Measurements from ENCODE around the gene EME2. TPM values are rescaled to one million over a fixed set of nuclear protein-coding genes. Genes with fewer than 3 reads are reported as not detected.

Gene EME2
- 10 to 100 TPM in 2 of 4 donors, 1 to 10 TPM in 2; 8.8 to 14.4 (median 10.1) TPM for total RNA-seq

- no peak for DNase-seq
- TF ChIP-seq CTCF (IDR thresholded peaks at IDR 0.05) (no peak), POLR2A (IDR thresholded peaks at IDR 0.05) (no peak)
- 0 to 1% methylated on average over 3 to 20 of the region's 53 CpGs for WGBS, 2 donors
- Histone ChIP-seq H3K4me1 (peaks cover 27 to 81% (median 38%) of the 10 kb centered on the region in 3 donors), H3K27me3 (no peaks in the 10 kb centered on the region), H3K27ac (peak within 1 kb of the TSS; percentile 91 to 98 (median 95)), H3K4me3 (peak within 1 kb of the TSS; percentile 69 to 98 (median 84)), H3K36me3 (peaks cover 10 to 54% (median 37%) of the 10 kb centered on the region in 3 donors), H3K9me3 (no peaks in the 10 kb centered on the region)
- intact Hi-C loops (cut with DNase I): no loop called here
Observed at GRCh38 chr16:1772362-1772907, at the start of gene EME2. Gene EME2, plus strand, starts transcription at chr16:1772810. Its CDS starts 418 bp downstream, at chr16:1773228.

GRCh38 chr16:1723450-1724147 is 49.0 kb upstream of the EME2 start:
- H3K27me3 ChIP-seq: no peaks in the 10 kb centered on the region
- TF ChIP-seq CTCF (IDR thresholded peaks at IDR 0.05) (peak; percentile 45 to 84 (median 81)), POLR2A (IDR thresholded peaks at IDR 0.05) (no peak)
- DNase-seq: no peak
- peak overlapping the region; percentile 64 to 84 (median 72) for H3K27ac ChIP-seq
- no peaks in the 10 kb centered on the region for H3K9me3 ChIP-seq
- H3K4me1 ChIP-seq: peaks cover 19 to 49% (median 22%) of the 10 kb centered on the region in 3 donors
- H3K36me3 ChIP-seq: peaks cover 4 to 46% (median 25%) of the 10 kb centered on the region in 3 donors
- 34 to 35% methylated on average over 4 to 6 of the region's 6 CpGs for WGBS, 2 donors
- intact Hi-C loops (cut with DNase I): no loop called here
- no peak overlapping the region for H3K4me3 ChIP-seq

DNA sequence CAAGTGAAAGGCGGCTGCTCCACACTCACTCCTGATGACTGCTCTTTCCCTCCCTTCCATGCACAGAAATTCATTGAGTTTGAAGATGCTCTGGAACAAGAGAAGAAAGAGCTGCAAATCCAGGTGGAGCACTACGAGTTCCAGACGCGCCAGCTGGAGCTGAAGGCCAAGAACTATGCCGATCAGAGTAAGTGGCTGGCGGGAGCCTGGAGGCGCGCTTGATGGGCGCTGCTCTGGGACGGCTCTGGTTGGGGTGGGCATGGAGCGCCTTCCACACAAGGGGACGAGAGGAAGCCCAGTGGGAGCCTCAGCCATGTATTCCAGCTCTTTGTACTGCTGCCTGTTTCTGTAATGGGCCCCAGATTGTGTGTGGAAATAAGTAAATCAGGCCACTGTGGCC is 48.1 kb upstream of the EME2 start:
- intact Hi-C loops (cut with DNase I): no loop called here
- WGBS, 2 donors: 87 to 90% methylated on average over 2 to 11 of the region's 12 CpGs
- TF ChIP-seq CTCF (IDR thresholded peaks at IDR 0.05): no peak
- no peak for TF ChIP-seq POLR2A (IDR thresholded peaks at IDR 0.05)
- H3K9me3 ChIP-seq: no peaks in the 10 kb centered on the region
- DNase-seq: no peak
- H3K4me3 ChIP-seq: no peak overlapping the region
- no peaks in the 10 kb centered on the region for H3K27me3 ChIP-seq
- no peak overlapping the region for H3K27ac ChIP-seq
- peaks cover 11 to 55% (median 34%) of the 10 kb centered on the region in 3 donors for H3K36me3 ChIP-seq
- peaks cover 19 to 41% (median 22%) of the 10 kb centered on the region in 3 donors for H3K4me1 ChIP-seq

- Histone ChIP-seq H3K4me3 (no peak overlapping the region), H3K4me1 (peaks cover 15 to 24% (median 15%) of the 10 kb centered on the region in 3 donors), H3K27ac (no peak overlapping the region), H3K27me3 (no peaks in the 10 kb centered on the region), H3K9me3 (no peaks in the 10 kb centered on the region), H3K36me3 (peaks cover 18 to 79% (median 36%) of the 10 kb centered on the region in 3 donors)
- intact Hi-C loops (cut with DNase I): no loop called here
- no peak for TF ChIP-seq POLR2A (IDR thresholded peaks at IDR 0.05)
- TF ChIP-seq CTCF (IDR thresholded peaks at IDR 0.05): no peak
- WGBS, 2 donors: 92 to 95% methylated on average over 22 to 29 of the region's 32 CpGs
- DNase-seq: no peak
Observed at GRCh38 chr16:1726661-1727502, 45.7 kb upstream of the EME2 start.
